ENCODE data around the gene CLGN. TPM values are rescaled to one million over a fixed set of nuclear protein-coding genes. Genes with fewer than 3 reads are reported as not detected.

The CLGN gene
- total and polyA plus RNA-seq, 10 donors, result 0.09 to 0.85 (median 0.26) TPM; not detected in 2

GRCh38 chr4:140351093-140352075 is 76.1 kb downstream of the CLGN start:
- Histone ChIP-seq H3K36me3 (no peaks in the 10 kb centered on the region), H3K27me3 (replicated peaks in 1 of 7) (no peaks in the 10 kb centered on the region), H3K4me3 (no peak overlapping the region), H3K9me3 (no peaks in the 10 kb centered on the region), H3K27ac (no peak overlapping the region), H3K4me1 (no peaks in the 10 kb centered on the region)
- intact Hi-C loops (cut with DNase I; ENCODE audit: low total_unique reads), result loop anchor here (10.0 kb wide), 1 partner anchor 337 kb away; no protein-coding TSS in a partner anchor
- TF ChIP-seq POLR2A (IDR thresholded peaks at IDR 0.05) (no peak), CTCF (IDR thresholded peaks at IDR 0.05 in 8 of 11, conservative IDR thresholded peaks at IDR 0.05 in 3 of 11) (no peak), POLR2AphosphoS5 (IDR thresholded peaks at IDR 0.05) (no peak)
- 92 to 96% (median 93%) methylated on average over 28 of the region's 28 CpGs for WGBS, 5 donors
- DNase-seq, result no peak

- Histone ChIP-seq H3K4me1 (no peaks in the 10 kb centered on the region), H3K36me3 (no peaks in the 10 kb centered on the region), H3K27ac (no peak overlapping the region), H3K9me3 (no peaks in the 10 kb centered on the region), H3K4me3 (no peak overlapping the region), H3K27me3 (replicated peaks in 1 of 7) (no peaks in the 10 kb centered on the region)
- TF ChIP-seq POLR2A (IDR thresholded peaks at IDR 0.05) (no peak), CTCF (IDR thresholded peaks at IDR 0.05 in 8 of 11, conservative IDR thresholded peaks at IDR 0.05 in 3 of 11) (no peak), POLR2AphosphoS5 (IDR thresholded peaks at IDR 0.05) (no peak)
- DNase-seq, result no peak
- intact Hi-C loops (cut with DNase I; ENCODE audit: low total_unique reads), result loop anchor here (10.0 kb wide), 1 partner anchor 335 kb away; no protein-coding TSS in a partner anchor
- 83 to 98% (median 89%) methylated on average over 2 of the region's 2 CpGs for WGBS, 5 donors
These were observed 77.6 kb downstream of the CLGN start for GRCh38 chr4:140349816-140350215.

DNA sequence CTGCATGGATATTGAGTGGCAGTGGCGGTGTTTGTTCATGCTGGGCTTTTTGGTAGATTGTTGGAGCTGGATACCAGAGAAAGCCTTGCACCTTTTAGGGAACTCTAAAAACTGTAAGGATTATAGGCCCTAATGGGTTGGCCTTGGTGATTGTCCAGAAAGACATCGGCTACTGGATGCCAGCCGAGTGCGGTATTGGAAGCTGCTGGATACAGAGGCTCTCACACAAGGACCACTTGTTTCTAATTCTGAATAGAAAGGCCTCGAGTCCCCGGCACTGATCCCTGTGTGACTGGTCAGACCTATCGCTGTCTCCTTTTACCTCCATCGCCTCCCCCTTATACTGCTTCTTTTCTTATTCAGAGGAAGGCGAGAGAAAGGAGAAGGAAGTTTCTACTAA is 81.3 kb downstream of the CLGN start:
- intact Hi-C loops (cut with DNase I; ENCODE audit: low total_unique reads), result no loop called here
- Histone ChIP-seq H3K36me3 (no peaks in the 10 kb centered on the region), H3K4me1 (peaks cover 0 to 6% (median 5%) of the 10 kb centered on the region in 6 donors), H3K27me3 (replicated peaks in 1 of 7) (peaks cover 0 to 6% (median 0%) of the 10 kb centered on the region in 7 donors), H3K9me3 (no peaks in the 10 kb centered on the region), H3K27ac (no peak overlapping the region), H3K4me3 (no peak overlapping the region)
- 82 to 90% (median 86%) methylated on average over 9 of the region's 9 CpGs for WGBS, 5 donors
- no peak for TF ChIP-seq POLR2A (IDR thresholded peaks at IDR 0.05)
- no peak for TF ChIP-seq CTCF (IDR thresholded peaks at IDR 0.05 in 8 of 11, conservative IDR thresholded peaks at IDR 0.05 in 3 of 11)
- TF ChIP-seq POLR2AphosphoS5 (IDR thresholded peaks at IDR 0.05), result no peak
- DNase-seq, result no peak

- 87 to 89% (median 89%) methylated on average over 9 of the region's 9 CpGs for WGBS, 5 donors
- no peak for DNase-seq
- Histone ChIP-seq H3K36me3 (no peaks in the 10 kb centered on the region), H3K27ac (no peak overlapping the region), H3K9me3 (no peaks in the 10 kb centered on the region), H3K4me1 (peaks cover 0 to 6% (median 5%) of the 10 kb centered on the region in 6 donors), H3K4me3 (no peak overlapping the region), H3K27me3 (replicated peaks in 1 of 7) (peaks cover 0 to 6% (median 0%) of the 10 kb centered on the region in 7 donors)
- TF ChIP-seq POLR2A (IDR thresholded peaks at IDR 0.05) (no peak), CTCF (IDR thresholded peaks at IDR 0.05 in 8 of 11, conservative IDR thresholded peaks at IDR 0.05 in 3 of 11) (no peak), POLR2AphosphoS5 (IDR thresholded peaks at IDR 0.05) (no peak)
- intact Hi-C loops (cut with DNase I; ENCODE audit: low total_unique reads), result no loop called here
These were observed 82.8 kb downstream of the CLGN start for GRCh38 chr4:140344621-140345020.
